GM19463 (cell line): ENCODE measurements around the gene HIVEP3.

Source experiments
- ATAC-seq: cut with Tn5 transposase; IDR thresholded peaks from one replicate; pipeline ENCODE4 v1.9.1; 2021; ENCODE audit warnings: mild to moderate bottlenecking, moderate library complexity; ENCODE audit not compliant: unreplicated experiment

The HIVEP3 gene

DNA sequence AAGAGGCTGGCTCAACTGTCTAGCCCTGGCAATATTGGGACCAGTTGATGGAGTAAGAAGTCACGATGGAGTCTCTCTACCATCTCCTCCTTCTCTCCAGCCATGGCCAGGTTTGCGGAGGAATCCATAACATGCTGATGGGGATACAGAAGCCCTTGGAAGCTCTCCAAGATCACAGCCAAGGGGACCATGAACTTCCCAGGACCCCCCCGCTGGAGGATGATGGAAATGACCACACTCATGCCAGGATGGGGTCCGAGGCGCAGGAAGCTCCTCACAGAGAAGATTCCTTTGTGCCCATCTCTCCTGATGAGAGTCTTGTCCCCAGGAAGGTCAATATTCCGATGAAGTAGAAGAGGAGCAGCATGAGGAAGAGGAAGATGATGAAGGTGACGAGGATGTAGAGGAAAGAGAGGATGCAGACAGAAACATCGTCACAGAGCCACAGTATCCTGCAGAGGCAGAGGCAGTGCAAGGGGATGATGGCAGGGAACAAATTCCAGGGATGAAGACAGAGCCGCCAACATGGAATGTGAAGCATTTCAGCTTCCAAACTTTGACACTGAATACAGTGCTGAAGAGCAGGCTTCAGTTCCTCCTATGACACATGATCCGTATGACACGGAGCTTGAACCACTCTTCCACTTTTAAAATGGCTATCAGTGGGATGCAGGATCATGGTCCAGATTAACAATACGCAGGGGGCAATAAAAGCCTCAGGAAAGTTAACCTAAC lies 376.4 kb downstream of the HIVEP3 start:
- ATAC-seq: no peak

GRCh38 chr1:41541592-41541952 lies 377.1 kb downstream of the HIVEP3 start:
- ATAC-seq: no peak

DNA sequence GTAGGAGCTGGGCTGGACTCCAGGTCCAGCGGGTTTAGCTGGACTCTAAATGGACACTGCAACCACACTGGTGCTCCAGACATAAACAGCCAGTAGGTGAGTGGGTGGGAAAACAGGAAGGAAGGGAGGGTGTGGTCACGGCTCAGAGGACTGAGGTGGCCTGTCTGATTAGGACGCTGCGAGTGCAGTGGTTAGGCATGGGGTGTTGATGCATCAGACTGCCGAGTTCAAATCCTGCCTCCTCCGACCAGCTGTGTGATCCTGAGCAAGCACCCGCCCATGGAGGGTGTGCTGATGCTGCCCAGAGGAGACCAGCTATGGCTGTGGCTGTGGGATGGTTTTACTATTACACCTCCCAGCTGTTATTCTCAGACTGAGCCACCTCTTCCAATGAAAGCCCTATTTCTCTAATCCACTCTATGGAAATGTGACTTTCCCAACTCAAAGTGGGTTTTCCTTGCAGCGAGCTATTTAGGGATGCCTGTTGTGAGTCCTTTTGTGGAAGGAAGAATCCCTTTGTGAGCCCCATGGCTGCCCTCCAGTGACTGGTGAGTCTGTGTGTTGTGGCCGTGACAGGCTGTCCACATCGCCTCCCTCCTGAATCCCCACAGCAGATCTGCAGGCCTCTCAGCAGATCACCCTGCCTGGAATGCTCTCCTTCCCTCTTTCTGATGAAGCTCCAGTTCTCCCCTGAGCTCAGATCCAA lies 377.7 kb downstream of the HIVEP3 start:
- no peak for ATAC-seq

- ATAC-seq: no peak
These were observed 378.7 kb downstream of the HIVEP3 start for GRCh38 chr1:41539999-41540398.

DNA sequence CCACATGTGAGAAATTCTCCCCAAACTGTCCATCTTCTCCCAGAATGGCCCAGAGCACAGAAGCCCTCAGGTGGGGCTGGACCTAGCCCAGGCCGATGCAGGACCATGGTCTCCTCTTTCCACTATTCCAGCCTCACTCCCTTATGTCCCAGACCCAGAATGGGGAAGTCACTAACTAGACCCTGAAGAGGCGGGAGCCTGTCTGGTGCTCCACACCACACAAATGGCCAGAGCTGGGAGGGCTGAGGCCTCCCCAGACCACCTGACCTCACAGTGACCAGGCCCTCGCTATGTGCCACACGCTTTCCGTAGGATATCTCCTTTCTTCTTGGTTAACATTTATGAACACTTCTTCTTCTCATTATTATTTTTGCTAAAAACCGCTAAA lies 379.3 kb downstream of the HIVEP3 start:
- ATAC-seq: no peak

DNA sequence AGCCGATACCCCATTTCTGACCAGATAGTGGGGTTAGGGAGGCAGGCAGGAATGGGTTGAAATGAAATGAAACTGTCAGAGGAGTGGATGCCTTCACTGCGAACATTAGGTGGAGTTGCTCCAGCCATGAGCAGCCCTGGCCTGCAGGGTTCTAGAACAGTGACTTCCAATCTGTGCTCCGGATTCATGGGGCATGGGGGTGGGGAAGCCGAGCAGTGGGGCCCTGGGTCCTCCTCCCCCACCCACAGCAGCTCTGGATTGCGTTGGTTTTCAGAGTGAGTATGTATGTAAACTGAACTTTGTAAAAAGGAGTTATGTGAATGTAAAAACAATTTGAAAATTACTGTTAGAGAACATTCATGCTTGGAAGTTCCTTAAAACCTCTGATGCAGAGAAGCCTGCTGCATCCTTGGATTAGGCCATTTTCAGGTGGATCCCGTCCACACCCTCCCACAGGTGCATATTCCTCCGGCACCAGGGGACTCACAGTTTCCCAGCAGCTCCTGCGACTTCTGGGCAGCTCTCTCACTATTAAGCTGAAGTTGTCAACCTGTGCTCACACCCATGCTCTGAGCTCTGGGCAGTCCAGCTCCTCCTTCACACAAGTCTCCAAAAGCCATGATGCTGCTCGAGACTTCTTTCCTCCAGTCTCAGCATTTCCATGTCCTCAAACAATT lies 379.8 kb downstream of the HIVEP3 start:
- no peak for ATAC-seq

DNA sequence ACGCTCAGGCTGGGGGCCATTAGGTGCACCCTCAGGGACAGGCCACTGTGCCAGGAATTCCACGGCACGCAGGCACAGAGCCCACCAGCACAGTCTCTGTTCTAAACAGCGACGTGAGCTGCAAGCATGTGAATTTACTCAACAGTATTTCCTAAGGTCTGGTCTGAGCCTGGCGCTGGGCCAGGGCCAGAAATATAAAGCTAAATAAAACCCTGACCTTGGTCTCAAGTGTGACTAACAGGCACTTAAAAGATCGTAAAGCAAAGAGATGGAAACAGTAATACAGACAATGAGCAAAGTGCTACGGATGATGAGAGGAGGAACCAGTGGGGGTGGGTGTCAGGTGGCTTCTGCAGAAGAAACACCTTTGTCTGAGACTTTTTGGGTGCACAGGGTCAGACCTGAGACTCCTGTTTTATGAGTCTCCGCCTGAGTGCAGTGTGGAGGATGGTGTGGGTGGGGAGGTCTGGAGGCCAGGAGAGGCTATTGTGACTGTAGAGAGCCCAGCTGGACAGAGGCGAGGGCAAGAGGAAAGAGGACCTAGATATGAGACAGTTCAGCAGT lies 380.9 kb downstream of the HIVEP3 start:
- ATAC-seq: no peak

GRCh38 chr1:41537251-41537650 lies 381.5 kb downstream of the HIVEP3 start:
- ATAC-seq: no peak

DNA sequence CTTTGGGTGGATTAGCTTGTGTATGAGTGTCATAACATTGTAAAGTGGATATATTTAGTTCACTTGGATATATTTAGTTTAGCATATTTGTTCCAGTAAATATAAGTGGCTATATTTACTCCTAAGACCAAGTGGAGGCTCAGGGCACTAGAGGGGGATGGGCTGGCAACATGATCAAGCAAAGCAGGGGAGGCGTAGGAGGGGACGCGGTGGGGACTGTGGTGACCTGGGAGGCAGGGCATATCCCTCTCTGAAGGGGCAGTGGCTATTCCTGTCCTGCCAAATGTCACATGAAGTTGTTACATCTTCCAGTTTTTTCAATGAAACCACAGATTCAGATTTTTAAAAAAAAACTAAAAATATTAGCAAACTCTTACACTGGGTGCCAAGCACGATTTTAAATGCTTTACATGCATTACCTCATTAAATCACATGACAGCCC lies 382.3 kb downstream of the HIVEP3 start:
- ATAC-seq: no peak

- no peak for ATAC-seq
These were observed 383.0 kb downstream of the HIVEP3 start for GRCh38 chr1:41535716-41536115.

- ATAC-seq: no peak
These were observed 383.4 kb downstream of the HIVEP3 start for GRCh38 chr1:41535276-41535675.

DNA sequence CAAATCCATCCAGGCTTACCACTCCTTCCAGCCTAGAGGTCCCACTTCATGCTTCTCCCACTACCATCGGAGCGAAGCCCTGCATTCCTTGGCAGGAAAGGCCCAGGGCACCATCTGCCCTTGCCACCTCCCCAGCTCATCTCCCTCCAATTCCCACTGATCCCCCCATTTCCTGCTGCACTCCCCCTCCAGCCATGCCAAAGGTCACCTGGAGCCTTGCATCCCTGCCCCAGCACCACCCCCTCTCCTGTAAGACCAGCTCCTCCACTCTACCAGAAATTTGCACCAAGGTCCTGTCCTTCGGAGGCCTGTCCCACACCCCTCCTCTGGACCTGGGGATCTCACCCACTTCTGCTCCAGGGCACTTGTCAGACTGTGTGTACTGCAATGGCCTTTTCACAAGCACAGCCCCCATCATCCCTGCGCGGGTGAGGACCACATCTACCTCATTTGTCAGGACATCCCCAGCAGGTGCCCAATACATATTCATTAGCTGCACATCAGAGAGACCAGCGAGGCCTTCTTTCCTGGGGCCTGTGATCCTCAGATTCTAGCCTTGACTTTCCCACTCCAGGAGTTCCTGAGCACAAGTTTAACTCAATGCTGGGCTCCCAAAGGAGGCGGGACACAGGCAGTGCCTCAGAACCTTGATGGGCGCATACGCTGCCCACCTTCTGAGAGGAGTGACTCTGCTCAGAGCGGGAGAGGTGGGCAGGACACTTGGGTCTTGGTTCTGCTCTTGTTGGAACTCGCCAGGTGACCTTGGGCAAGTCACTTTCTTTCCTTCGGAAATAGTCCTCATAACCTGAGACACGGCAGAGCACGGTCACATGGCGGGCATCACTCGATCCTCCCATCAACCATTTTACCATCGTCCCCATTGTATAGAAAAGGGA lies 384.3 kb downstream of the HIVEP3 start:
- no peak for ATAC-seq

GRCh38 chr1:41533731-41534080 lies 385.0 kb downstream of the HIVEP3 start:
- no peak for ATAC-seq

DNA sequence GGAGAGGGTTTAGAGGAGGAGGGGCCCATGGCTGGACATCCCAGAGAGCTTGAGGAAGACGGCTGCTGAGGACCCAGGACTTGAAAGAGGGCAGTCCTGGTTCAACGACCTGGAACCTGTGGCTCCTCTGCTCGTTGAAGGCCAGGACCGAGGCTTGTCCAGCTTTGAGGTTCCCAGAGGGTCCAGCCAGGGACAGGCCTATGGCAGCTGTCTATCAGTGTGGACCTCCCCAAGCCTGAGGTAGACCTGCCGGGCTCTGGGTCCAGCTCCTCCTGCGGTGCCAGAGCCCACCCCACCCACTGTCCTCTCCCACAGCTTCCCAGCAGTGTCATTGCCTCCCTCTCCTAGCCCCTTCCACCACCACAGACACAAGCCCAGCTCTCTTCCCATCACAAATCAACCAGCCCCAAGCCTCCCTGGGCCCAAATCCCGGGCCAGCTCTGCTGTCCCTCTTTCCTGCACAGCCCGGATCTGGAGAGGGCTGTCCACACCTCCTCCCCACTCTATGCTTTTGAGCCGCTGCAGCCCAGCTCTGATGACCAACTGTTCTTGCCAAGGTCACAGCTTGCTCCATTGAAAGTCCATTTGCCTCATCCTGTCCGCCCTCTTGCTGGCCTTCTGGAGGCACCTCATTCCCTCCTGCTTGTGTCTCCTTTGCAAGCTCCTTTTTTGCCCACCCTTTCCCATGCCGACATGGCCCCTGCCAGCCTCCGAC lies 385.5 kb downstream of the HIVEP3 start:
- no peak for ATAC-seq

DNA sequence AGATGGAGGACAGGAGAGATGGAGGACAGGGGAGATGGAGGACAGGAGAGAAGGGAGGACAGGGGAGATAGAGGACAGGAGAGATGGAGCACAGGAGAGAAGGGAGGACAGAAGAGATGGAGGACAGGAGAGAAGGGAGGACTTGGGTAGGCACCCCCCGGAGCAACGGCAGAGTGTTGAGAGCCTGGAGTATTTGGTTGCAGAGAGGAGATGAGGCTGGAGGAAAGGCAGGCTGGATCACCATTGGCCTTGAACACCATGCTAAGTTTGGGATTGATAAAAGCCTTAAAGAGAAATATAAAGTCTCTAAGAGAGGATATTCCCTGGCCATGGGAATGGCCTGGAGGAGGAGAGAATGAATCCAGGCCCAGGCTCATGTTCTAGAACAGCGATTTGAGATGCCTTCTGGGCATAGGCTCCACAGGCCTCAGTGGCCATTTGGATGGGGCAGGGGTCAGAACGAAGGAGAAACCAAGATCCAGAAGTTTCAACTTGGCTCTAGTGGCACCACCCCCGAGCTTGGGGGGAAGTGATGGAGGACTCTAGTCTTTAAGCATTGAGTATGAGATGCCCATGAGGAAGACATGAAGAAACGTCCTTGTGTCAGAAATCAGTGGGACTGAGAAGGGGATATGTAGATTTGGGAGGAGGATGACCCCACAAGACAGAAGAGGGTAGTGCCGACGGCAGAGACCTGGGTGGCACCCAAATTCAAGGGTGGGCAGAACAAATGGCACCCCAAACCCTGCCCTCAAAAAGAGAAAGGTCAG lies 386.3 kb downstream of the HIVEP3 start:
- no peak for ATAC-seq

GRCh38 chr1:41530411-41530810 lies 388.3 kb downstream of the HIVEP3 start:
- ATAC-seq: no peak

- no peak for ATAC-seq
These were observed 388.9 kb downstream of the HIVEP3 start for GRCh38 chr1:41529621-41530395.

DNA sequence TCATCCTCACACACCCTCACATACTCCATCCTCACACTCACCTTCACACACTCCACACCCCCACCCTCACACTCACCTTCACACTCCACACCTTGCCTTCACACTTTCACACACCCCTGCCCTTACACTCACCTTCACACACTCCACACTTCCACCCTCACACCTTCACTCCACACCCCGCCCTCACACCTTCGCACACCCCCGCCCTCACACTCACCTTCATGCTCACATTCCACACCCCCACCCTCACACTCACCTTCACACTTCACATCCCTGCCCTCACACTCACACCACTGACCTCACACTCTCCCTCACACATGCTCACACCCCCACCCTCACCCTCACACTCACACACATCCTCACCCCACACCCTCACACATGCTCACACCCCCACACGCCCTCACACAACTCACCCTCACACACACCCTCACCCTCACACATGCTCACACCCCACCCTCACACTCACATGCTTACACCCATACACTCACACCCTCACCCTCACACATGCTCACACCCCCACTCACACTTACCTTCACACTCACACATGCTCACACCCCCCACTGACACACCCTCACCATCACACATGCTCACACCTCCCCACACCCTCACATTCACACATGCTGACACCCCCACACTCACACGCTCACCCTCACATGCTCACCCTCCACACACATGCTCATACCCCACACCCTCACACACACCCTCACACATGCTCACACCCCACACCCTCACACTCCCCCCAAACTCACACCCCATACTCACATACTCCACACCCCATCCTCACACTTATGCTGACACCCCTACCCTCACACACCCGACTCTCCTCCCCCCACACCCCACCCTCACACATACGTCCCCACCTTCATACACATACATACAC lies 389.8 kb downstream of the HIVEP3 start:
- ATAC-seq: no peak
